Dermis microvascular lymphatic vessel endothelial cell (primary cell): Measurements from ENCODE around the gene APBB1IP. TPM values are rescaled to one million over a fixed set of nuclear protein-coding genes. Genes with fewer than 3 reads are reported as not detected.
"Not testable (repeated sequence)": the region's sequence is repeated elsewhere in the genome, so short reads cannot be mapped to it uniquely, and the experiment has no call there.

Experiments used
- DNase-seq, 2 donors: peaks; one replicate each; pipeline versions ENCODE4 v3.0.0 to v3.0.0-alpha.2; 2010; ENCODE audit warnings: low read depth in 2 of 2
- total RNA-seq: library from RNA; depleted of rRNA; stranded (reverse); fragments of >200 nt; gene quantifications from 2 replicates; pipeline ENCODE4 v1.2.1, GENCODE V29; 2014

APBB1IP gene
- total RNA-seq, 1 donor from 2014 or later = not detected

DNA sequence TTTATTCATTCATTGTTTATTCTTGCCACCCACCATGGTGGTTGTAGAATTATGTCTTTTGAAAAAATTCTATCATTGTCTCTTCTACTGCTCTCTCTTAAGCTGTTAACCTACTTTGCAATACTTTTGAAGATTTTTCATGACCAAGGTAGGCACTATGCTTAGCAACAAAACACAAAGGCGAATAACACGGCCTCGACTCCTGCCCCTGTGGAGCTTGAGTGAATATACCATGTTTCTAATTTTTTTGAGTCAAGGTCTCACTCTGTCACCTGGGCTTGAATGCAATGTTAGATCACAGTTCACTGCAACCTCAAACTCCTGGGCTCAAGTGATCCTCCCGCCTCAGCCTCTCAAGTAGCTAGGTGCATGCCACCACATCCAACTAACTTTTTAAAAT, 39.4 kb downstream of the APBB1IP start:
- no peak for DNase-seq

DNA sequence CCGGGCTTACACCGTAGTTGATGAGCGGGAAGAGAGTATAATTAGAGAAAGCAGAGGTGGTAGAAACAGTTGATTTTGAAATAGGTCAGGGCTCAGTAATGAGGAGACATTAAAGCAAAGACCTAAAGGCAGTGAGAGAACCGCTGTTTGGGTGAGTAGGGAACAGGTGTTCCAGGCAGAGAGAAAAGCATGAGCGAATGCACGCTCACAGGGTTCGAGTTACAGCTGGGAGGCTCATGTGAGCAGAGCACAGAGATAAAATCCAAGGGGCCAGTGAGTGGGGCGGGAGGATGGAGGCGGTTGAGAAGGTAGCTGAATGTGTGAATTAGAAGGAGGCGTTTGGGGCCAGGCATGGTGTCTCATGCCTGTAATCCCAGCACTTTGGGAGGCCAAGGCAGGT, 39.9 kb downstream of the APBB1IP start:
- no peak for DNase-seq

DNA sequence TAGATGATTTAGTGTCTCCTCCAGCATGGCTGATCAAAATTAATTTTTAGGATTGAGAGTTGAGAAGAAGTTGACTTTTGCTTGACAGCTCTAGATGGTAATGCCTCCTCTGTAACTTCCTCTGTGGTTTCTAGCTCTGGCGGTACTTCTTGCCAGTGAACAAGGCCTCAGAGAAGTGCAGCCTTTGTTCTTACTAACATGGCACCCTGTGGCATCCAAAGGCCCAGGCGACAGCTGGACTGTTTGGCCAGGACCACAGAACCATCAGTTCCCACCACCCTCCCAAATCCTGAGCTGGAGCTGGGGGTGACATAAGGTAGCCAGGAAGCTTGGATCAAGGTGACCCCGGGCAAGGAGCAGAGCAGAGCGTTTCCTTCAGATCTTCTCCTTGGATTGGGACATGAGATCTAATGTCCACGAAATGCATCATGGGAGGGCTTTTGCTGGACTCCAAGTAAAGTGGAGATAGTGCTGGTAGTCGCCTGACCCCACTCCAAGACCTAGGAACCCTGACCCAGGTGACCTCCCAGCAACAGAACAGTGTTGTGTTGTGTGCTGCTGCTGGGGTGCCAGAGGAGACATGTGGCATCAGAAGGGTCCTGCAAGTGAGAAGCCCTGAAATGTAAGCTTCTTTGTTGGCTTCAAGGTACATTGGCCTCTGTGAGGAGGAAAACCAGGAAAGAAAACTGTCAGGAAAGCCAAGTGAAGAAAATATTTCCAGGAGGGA, 41.8 kb downstream of the APBB1IP start:
- DNase-seq = no peak

DNA sequence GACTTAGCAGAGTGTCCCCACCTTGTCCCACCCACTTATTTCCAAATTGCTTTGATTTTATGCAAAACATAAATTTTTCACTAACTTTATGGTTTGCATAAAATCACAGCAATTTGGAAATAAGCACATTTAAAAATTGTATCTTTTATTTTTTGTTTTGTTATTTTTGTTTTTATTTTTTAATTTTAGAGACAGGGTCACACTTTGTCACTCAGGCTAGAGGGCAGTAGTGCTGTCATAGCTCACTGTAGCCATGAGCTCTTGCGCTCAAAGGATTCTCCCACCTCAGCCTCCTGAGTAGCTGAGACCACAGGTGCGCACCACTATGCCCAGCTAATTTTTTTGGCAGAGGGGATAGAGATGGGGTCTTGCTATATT, 43.2 kb downstream of the APBB1IP start:
- DNase-seq = no peak

DNA sequence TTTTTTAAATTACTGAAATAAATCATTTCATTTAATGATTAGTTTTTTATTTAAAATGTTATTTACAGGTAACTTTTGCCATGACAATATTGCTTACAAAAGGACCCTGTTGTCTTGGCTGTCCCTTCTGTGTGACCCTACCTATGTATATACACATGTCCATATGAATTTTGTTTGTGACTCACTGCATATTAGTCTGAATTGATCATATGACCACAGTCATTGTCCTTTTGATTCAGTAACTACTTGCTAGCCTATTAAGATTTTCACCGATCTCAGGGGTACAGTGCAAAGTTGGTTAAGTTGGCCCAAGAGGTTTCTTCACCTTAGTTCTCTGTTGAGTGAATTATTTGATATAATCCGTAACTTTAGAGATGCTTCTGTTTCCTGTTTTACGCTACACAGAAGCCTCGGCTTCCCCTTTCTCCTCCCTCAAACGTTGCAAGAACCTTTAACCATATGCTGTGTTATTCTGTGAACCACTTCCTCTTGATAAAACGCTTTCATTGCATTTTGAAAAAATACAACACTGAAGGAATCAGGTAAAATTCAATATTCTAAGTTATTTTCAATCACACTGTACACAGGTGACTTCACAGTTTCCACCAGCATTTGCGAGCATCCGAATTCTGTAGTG, 43.9 kb downstream of the APBB1IP start:
- no peak for DNase-seq

DNA sequence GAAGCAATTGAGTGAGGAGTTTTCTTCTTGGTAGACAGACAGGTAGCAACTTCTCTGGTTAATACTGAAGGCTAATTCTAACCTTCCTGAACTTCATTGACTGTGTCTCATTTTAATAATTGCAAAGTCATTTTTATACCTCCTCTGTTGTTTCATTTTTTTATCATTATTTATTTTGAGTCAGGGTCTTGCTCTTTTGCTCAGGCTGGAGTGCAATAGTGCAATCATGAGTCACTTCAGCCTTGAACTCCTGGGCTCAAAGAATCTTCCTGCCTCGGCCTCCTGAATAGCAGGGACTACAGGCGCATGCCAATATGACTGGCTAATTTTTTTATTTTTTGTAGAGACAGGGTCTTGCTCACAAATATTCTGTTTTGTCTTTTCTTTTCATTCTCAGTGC, 45.4 kb downstream of the APBB1IP start:
- DNase-seq = no peak

DNA sequence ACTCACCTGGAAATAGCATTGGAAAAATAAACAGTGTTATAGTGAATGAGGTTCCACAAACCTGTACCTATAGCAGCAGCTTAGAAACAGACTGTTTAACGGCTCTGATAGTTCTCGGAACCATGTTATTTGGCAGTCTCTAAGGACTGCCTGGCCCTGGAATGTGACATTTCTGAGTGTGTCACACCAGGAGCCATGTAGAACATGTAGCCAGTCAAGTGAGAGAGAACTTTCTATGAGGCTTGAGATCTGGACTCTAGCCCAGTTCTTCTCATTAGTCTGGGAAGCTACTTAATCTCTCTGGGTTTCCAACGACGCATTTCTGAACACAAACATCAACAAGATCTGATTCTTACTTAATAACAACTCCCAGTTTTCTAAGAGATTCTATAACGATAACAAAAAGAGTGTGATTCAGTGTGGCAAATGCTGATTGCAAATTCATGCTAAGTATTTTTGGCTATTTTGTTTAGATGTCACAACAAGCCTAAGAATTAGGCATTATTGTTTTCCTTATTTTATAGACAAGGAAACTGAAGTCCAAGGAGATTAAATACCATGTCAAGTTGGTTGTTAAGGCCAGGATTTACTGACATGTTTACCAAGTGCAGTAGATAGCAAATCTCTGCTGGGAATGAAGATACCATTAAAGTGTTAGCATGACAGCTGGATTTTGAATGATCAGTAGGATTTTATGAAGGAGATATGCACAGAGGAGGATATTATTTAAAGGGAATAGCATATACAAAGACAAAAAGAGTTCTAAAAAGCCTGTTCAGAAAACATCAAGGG, 47.2 kb downstream of the APBB1IP start:
- no peak for DNase-seq

DNA sequence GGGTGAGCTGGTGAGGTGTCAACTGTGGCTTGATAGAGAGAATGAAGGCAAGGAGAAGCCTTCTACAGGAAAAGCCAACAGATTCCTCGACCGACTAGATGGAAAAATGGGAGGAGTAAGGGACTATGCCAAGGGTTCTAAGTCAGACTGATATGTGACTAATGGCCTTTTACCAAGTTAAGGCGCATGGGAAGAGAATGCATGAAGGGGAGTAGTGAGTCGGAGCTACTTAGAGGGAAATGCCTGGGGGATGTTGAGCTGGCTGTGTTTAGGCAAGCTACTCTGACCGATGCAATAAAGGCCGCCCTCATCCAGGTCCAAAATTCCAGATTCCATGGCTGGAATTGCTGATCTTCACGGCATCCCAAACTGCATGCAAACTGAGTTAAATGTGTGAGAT, 48.2 kb downstream of the APBB1IP start:
- no peak for DNase-seq

DNA sequence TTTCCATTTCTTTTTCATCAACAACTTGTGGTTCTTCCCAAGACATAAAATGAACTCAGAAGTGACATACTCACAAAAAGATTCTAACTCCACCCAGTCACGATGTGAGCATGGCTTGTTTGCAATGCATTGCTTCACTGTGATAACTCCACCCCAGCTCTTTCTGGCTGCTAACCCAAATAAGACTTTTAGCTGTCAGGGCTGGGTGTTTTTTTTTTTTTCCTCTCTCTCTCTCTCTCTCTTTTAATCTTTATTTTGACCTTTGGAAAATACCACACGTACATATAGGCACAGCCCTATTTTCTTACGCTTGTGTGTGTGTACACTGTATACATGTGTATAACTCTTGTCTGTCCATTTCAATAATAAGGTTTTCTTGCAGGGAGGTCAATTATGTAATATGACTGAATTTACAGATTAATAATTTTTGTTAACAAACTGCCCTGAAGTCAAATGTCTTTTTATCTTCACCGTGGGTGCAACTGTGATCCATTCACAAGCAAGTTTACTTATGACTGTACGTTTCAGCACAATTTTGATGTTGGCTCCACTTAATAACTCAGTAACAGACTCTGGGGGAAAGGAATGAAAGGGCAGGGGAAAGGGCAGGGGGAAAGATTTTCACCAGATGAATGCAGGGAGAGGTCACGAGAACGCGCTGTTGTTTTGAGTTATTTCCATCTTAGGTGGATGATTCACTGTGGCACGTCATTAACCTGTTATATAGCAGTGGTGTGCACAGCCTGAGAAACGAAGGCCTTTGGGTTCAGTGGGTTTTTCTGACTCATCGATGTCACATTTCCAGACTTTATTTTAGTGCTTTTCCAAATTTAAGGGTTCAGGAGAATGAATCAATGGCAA, 49.1 kb downstream of the APBB1IP start:
- DNase-seq = no peak

DNA sequence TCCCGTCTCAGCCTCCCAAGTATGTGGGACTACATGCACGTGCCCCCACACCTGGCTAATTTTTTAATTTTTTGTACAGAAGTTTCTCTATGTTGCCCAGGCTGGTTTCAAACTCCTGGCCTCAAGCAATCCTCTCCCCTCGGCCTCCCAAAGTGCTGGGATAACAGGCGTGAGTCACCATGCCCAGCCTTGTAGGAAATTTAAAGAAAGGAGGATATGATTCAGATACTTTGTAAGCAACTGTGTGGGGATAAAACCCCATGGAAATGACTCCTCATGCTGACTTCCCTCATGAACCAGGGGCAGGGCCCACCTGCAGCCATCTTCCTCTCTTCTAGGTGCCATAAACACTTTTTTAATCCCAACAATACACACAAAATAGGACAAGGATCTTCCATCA, 50.2 kb downstream of the APBB1IP start:
- no peak for DNase-seq

DNA sequence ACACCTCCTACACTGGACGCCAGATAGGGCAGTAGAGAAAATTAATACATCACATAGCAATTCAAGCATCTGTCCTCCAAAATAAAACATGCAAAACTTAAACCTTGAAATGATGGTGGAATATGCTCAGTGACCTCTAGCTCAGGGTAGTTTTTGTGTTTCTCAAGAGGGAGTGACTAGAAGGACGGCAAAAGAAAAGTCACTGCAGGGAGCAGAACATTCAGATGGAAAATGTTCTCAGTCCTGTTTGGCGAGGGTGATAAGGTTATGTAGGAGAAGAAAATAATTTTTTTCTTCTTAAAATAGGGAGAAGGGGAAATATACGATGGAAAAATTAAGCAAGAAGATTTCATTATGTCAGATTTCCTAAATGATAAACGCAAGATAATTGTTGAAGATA, 50.9 kb downstream of the APBB1IP start:
- no peak for DNase-seq

DNA sequence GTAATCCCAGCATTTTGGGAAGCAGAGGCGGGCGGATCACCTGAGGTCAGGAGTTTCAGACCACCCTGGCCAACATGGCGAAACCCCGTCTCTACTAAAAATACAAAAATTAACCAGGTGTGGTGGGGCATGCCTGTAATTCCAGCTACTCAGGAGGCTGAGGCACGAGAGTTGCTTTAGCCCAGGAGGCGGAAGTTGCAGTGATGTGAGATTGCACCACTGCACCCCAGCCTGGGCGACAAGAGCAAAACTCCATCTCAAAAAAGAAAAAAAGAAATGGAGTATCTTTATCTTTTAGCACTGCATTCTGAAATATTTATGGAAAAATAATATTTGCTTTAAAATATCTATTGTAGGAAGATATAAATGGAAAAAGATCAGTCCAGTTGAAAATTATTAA, 52.2 kb downstream of the APBB1IP start:
- not testable (repeated sequence) for DNase-seq

DNA sequence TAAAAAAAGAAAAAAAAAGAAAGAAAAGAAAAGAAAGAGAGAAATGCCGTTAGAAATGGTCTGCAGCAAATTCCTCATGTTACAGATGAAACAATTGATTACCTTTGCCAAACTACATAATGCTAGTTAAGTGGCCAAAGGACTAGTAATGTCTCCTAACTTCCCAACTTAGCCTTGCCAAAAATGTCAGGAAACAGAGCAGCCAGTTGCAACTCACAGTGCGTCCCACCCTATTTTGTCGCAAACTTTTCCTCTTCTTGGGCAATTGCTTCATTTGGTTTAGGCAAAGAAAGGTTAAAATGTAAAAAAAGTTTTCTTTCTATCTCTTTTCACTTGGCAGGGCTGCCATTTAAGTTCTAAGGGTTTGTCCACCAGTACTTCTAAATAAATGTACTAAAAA, 53.1 kb downstream of the APBB1IP start:
- no peak for DNase-seq

DNA sequence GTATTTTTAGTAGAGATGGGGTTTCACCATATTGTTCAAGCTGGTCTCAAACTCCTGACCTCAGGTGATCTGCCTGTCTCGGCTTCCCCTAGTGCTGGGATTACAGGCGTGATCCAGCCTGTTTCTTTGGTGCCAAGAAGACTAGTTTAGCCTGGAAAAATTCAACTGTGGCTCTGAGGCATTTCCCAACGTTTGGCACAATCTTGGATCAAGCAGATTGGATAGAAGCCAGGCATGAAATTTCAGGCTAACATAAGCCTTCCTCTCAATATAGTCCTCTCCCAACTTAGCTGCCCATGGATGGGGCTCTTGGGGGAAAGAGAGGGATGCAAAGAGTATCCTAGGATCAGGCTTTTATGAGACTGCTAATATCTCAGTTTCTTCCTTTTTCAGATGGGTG, 53.8 kb downstream of the APBB1IP start:
- no peak for DNase-seq

DNA sequence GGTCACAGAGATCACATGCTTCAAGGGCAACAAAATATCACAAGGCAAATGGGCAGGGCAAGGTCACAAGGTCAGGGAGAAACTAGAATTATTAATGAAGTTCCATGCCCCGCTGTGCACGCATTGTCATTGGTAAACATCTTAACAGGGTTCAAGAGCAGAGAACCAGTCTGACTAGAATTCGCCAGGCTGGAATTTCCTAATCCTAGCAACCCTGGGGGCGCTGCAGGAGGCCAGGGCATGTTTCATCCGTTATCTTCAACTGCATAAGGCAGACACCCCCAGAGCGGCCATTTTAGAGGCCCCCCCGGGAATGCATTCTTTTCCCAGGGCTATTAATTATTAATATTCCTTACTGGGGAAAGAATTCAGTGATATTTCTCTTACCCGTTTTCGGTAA, 54.6 kb downstream of the APBB1IP start:
- DNase-seq = not testable (repeated sequence)

DNA sequence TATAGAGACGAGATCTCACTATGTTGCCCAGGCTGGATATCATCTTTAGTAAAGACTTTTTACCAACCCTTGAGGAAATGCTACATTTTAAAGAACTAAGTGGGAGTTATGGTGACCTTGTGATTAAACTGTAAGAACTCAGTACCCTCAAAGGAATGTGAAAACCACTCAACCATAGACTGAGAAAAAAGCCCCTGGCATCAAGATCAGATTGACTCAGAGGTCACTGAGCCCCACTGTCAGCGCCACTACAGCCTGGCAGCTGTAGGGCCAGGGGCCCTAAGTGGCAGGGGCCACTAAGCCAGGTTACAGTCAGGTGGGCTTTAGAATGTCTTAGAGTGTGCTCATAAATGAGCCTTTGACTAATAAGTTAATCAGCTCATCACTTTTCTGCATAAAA, 55.9 kb downstream of the APBB1IP start:
- no peak for DNase-seq

DNA sequence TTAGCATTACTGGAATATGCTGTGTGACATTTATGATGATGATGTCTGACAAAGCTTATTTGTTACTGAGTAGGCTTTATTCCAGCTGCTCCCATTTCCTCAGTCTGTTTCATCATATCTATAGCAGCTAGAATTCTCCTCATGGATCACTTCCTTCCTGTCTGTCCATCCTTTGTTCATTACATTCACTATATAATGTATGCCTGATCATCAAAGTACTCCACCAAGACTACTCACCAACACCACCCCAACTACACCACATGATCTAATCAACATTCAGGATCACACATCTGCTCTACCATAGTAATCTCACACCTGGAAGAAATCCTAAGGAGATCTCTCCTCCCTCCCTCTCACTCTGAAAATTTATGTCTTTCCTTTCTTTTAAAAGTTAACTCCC, 61.3 kb downstream of the APBB1IP start:
- DNase-seq = no peak

DNA sequence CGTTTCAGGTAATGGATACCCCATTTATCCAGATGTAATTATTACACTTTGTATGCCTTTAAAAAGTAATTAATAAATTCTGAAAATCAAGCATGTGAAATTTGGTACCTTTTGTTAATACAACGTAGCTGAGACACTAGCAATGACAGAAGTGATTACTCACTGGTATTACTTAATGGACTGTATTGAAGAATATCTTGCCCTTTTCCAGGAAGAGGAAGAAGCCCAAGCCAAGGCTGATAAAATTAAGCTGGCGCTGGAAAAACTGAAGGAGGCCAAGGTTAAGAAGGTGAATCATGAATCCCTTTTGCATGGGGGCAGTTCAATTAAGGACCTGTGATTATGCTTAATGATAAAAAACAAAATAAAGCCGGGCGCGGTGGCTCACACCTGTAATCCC, 64.8 kb downstream of the APBB1IP start:
- no peak for DNase-seq

DNA sequence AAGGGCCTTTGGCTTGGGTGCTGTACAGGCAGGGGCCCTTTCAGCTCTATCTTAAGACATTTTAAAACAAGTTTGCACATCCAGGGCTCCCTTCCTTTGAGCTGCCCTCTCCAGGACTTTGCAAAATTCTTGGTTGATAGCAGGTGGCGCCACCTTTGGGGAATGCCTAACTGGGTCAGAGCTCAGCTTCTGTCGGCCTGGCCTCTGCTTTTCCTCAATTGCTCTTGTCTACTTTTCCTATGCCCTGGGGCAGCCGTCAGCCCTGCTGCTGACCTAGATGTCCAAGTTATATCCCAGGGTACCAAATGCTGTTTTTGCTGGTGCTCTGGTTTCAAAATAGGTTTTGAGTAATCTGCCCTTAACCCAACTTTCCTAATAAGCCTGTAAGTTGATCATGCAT, 65.8 kb downstream of the APBB1IP start:
- no peak for DNase-seq

DNA sequence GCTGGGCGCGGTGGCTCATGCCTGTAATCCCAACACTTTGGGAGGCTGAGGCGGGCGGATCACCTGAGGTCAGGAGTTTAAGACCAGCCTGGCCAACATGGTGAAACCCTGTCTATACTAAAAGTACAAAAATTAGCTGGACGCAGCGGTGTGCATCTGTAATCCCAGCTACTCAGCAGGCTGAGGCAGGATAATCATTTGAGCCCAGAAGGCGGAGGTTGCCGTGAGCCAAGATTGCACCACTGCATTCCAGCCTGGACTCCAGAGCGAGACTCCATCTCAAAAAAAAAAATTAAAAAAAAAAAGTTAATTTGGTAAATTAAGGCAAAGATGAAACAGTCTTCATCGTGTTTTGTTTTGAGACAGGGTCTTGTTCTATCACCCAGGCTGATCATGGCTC, 66.3 kb downstream of the APBB1IP start:
- DNase-seq = not testable (repeated sequence)

DNA sequence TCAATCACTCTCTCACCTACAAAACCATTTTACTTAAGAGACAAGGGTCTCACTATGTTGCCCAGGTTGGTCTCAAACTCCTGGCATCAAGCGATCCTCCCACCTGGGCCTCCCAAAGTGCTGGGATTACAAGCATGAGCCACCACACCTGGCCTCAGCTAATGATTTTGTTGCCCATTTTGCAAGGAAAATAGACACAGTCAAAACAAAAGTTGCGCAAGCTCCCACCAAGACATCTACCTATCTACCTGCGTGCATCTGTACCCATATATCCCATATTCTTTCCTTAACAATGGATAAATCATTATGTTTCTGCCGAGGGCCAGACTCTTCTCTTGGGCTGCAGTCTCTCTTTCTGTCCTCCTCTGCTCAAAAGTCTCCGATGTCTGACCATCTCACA, 67.3 kb downstream of the APBB1IP start:
- DNase-seq = no peak

DNA sequence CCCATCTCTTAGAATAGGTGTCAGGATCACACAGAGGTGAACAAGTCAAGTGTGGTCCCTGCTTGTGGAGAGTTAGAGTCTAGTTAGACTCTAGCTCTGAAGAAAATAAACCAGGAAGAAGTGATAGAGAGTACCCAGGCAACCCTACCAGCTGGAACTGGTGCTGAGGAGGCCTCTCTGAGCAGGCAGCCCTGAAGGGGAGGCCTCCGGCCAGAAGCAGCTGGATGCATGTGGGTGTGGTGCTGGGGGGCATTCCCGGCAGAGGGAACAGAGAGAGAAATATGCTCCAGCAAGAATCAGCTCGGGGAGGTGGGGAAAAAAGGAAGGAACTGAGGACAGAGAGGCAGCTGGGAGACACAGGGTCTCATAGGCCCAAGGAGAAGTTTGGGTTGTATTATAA, 68.6 kb downstream of the APBB1IP start:
- DNase-seq = no peak
